ENCODE results near the gene UNC93A. TPM values are rescaled to one million over a fixed set of nuclear protein-coding genes. Genes with fewer than 3 reads are reported as not detected.

Gene UNC93A
- total RNA-seq, 4 donors from 2014 or later, result not detected

DNA sequence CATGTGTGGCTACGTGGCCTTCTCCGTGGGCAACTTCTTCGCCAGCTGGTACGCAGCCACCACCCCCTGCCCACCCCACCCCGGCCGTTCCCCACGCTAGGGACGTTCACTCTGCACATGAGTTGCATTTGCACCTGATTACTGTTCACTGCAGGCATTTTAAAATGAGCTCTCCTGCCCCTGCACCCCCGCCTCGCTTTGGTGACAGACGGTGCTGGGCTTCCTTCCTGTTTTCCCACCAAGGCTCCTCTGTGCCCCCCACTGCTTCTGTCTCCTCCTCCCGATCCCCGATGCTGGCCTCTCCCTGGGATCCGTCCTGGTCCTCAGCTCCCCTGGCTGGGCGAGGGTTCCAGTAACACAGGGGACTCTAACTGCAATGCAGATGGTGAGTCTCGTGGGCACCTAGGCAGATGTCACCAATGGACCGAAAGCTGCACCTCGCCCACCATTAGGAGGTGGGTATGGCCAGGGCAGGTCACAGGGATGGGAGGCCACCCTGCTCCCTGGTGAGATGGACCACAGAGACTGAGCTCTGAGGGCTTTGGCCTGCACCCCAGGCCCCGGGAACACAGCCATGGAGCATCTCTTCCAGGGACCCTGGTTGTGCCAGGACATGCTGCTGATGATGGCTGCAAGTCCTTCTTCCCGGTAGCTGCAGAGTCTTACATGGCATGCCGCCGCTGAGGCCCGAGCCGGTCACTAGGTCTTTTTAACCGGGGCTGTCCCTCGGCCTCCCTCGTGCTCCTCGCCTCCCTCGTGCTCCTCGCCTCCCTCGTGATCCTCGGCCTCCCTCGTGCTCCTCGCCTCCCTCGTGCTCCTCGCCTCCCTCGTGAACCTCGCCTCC is 3.8 kb downstream of the UNC93A start:
- intact Hi-C loops (cut with DNase I), result no loop called here
- no peaks in the 10 kb centered on the region for H3K36me3 ChIP-seq
- no peaks in the 10 kb centered on the region for H3K4me1 ChIP-seq
- H3K27ac ChIP-seq, result no peak overlapping the region
- 93 to 94% methylated on average over 38 of the region's 38 CpGs for WGBS, 2 donors
- H3K27me3 ChIP-seq, result no peaks in the 10 kb centered on the region
- no peak for DNase-seq
- H3K9me3 ChIP-seq, result no peaks in the 10 kb centered on the region
- no peak for TF ChIP-seq CTCF (IDR thresholded peaks at IDR 0.05)
- no peak for TF ChIP-seq POLR2A (IDR thresholded peaks at IDR 0.05)
- no peak overlapping the region for H3K4me3 ChIP-seq (replicated peaks in 1 of 3)

- intact Hi-C loops (cut with DNase I), result no loop called here
- Histone ChIP-seq H3K9me3 (no peaks in the 10 kb centered on the region), H3K4me1 (no peaks in the 10 kb centered on the region), H3K36me3 (no peaks in the 10 kb centered on the region), H3K4me3 (replicated peaks in 1 of 3) (no peak overlapping the region), H3K27ac (no peak overlapping the region), H3K27me3 (no peaks in the 10 kb centered on the region)
- TF ChIP-seq POLR2A (IDR thresholded peaks at IDR 0.05) (no peak), CTCF (IDR thresholded peaks at IDR 0.05) (no peak)
- WGBS, 2 donors, result 96% methylated on average over 32 to 43 of the region's 43 CpGs
- no peak for DNase-seq
Observed at GRCh38 chr6:167295495-167296292, 4.6 kb downstream of the UNC93A start.

- no peaks in the 10 kb centered on the region for H3K36me3 ChIP-seq
- H3K4me1 ChIP-seq, result no peaks in the 10 kb centered on the region
- no peak overlapping the region for H3K27ac ChIP-seq
- H3K27me3 ChIP-seq, result no peaks in the 10 kb centered on the region
- H3K9me3 ChIP-seq, result no peaks in the 10 kb centered on the region
- intact Hi-C loops (cut with DNase I), result no loop called here
- no peak overlapping the region for H3K4me3 ChIP-seq (replicated peaks in 1 of 3)
- TF ChIP-seq CTCF (IDR thresholded peaks at IDR 0.05) (no peak), POLR2A (IDR thresholded peaks at IDR 0.05) (no peak)
- no peak for DNase-seq
- WGBS, 2 donors, result 93 to 96% methylated on average over 3 to 5 of the region's 5 CpGs
Observed at GRCh38 chr6:167296293-167296690, 5.2 kb downstream of the UNC93A start.

- no peaks in the 10 kb centered on the region for H3K4me1 ChIP-seq
- no peaks in the 10 kb centered on the region for H3K9me3 ChIP-seq
- H3K36me3 ChIP-seq, result no peaks in the 10 kb centered on the region
- intact Hi-C loops (cut with DNase I), result no loop called here
- H3K4me3 ChIP-seq (replicated peaks in 1 of 3), result no peak overlapping the region
- no peak overlapping the region for H3K27ac ChIP-seq
- DNase-seq, result no peak
- H3K27me3 ChIP-seq, result no peaks in the 10 kb centered on the region
- WGBS, 2 donors, result 91 to 94% methylated on average over 7 of the region's 7 CpGs
- TF ChIP-seq CTCF (IDR thresholded peaks at IDR 0.05) (no peak), POLR2A (IDR thresholded peaks at IDR 0.05) (no peak)
Observed at GRCh38 chr6:167296902-167297301, 5.8 kb downstream of the UNC93A start.

DNA sequence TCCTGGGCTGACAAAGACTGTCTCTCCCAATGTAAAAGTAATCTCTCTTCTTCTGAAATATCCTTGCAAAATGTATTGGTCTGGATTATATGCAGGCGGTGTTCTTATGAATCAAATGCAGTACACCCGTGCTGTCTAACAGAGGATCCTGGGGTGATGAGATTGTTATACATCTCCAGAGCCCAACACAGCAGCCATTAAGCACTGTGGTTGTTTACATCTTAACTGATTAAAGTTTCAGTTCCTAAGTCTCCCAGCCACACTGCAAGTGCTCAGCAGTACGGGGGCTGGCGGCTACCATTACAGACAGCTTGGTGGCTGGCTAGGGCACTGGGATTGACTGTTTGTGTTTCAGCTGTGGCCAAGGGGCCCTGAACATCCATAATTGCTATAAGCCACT is 7.0 kb downstream of the UNC93A start:
- Histone ChIP-seq H3K27me3 (no peaks in the 10 kb centered on the region), H3K27ac (no peak overlapping the region), H3K4me1 (no peaks in the 10 kb centered on the region), H3K9me3 (no peaks in the 10 kb centered on the region), H3K36me3 (no peaks in the 10 kb centered on the region), H3K4me3 (replicated peaks in 1 of 3) (no peak overlapping the region)
- 73 to 94% methylated on average over 4 of the region's 4 CpGs for WGBS, 2 donors
- intact Hi-C loops (cut with DNase I), result no loop called here
- DNase-seq, result no peak
- TF ChIP-seq CTCF (IDR thresholded peaks at IDR 0.05) (no peak), POLR2A (IDR thresholded peaks at IDR 0.05) (no peak)
